Measurements from ENCODE around the gene TTC21A.

Gene TTC21A

DNA sequence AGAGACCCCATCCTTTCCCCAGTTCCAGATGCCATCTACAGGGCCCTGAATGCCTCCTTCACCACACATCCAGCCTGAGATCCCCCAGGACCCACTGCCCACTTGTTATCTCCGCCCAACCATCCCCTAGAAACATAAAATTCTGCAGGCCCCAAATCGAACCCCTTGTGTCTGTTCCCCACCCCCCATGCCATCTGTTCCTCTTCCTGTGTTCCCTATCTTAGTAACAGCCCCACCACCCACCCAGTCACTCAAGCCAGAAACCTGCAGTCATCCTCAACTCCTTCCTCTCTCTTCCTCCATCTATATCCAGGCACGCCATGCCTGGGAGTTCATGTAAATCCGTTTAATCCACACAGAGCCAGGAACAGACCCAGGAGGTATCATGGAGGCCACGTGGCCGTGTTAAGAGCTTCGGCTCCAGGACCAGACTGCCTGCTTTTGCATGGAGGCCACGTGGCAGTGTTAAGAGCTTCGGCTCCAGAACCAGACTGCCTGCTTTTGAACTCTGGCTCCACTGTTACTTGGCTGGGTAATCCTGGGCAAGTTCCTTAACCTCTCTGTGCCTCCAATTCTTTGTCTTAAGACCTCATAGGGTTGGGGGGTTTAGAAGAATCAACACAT, 41.1 kb downstream of the TTC21A start:
- H3K9me3 ChIP-seq (ENCODE audit: control insufficient read depth, insufficient read depth, low read depth, low read length): no peaks in the 10 kb centered on the region
- CTCF ChIA-PET: interaction anchor here (0.6 to 2.0 kb wide), 3 partner anchors 13 to 41 kb away, joined by 3 to 4 read pairs (median 4); no protein-coding TSS in a partner anchor
- POLR2A ChIA-PET: no interaction called here
- TF ChIP-seq ZNF621 (tag by site-specific recombination; IDR thresholded peaks at IDR 0.05) (no peak), ZNF24 (tag by site-specific recombination; IDR thresholded peaks at IDR 0.05) (no peak), EGR2 (tag by site-specific recombination; IDR thresholded peaks at IDR 0.05; ENCODE audit: low read depth) (peak; percentile 33; the same call in 1 of the 2 replicates)
- H3K27ac ChIP-seq (ENCODE audit: extremely low read depth, low read depth, low read length): no peak overlapping the region
- H3K4me3 ChIP-seq (ENCODE audit: low read depth, low read length): no peak overlapping the region
- H3K4me1 ChIP-seq (ENCODE audit: control insufficient read depth, insufficient read depth, low read length): peaks cover 17% of the 10 kb centered on the region
- peaks cover 0 to 35% of the 10 kb centered on the region in 2 experiments; a peak in 1 of 3 replicates for H3K36me3 ChIP-seq (ENCODE audit: control insufficient read depth in 2 of 2, insufficient read depth in 1 of 2, low read length in 2 of 2)

GRCh38 chr3:39149059-39149455, 41.6 kb downstream of the TTC21A start:
- no peak overlapping the region for H3K27ac ChIP-seq (ENCODE audit: extremely low read depth, low read depth, low read length)
- H3K9me3 ChIP-seq (ENCODE audit: control insufficient read depth, insufficient read depth, low read depth, low read length): no peaks in the 10 kb centered on the region
- H3K4me1 ChIP-seq (ENCODE audit: control insufficient read depth, insufficient read depth, low read length): peaks cover 17% of the 10 kb centered on the region
- ChIA-PET CTCF (interaction anchor here (1.0 to 2.4 kb wide), 3 partner anchors 22 to 41 kb away, joined by 4 to 11 read pairs (median 4); no protein-coding TSS in a partner anchor), POLR2A (no interaction called here)
- no peak overlapping the region for H3K4me3 ChIP-seq (ENCODE audit: low read depth, low read length)
- peaks cover 0 to 30% of the 10 kb centered on the region in 2 experiments; a peak in 1 of 3 replicates for H3K36me3 ChIP-seq (ENCODE audit: control insufficient read depth in 2 of 2, insufficient read depth in 1 of 2, low read length in 2 of 2)
- no peak for TF ChIP-seq SP7 (tag by site-specific recombination; IDR thresholded peaks at IDR 0.05)
- no peak for TF ChIP-seq SALL2 (tag by site-specific recombination; IDR thresholded peaks at IDR 0.05; ENCODE audit: borderline replicate concordance)
- no peak for TF ChIP-seq ZNF121 (tag by site-specific recombination; IDR thresholded peaks at IDR 0.05)
- no peak for TF ChIP-seq ZNF155 (tag by site-specific recombination; IDR thresholded peaks at IDR 0.05)
- no peak for TF ChIP-seq REPIN1 (tag by site-specific recombination; IDR thresholded peaks at IDR 0.05; ENCODE audit: low read depth)
- TF ChIP-seq KLF1 (tag by site-specific recombination; IDR thresholded peaks at IDR 0.05): no peak
- TF ChIP-seq ZNF664 (tag by site-specific recombination; IDR thresholded peaks at IDR 0.05): no peak
- no peak for TF ChIP-seq ZNF513 (tag by site-specific recombination; IDR thresholded peaks at IDR 0.05)
- TF ChIP-seq ZNF280D (tag by site-specific recombination; IDR thresholded peaks at IDR 0.05): no peak
- TF ChIP-seq ZFP3 (tag by site-specific recombination; IDR thresholded peaks at IDR 0.05; ENCODE audit: low read depth): no peak
- TF ChIP-seq KLF9 (tag by site-specific recombination; IDR thresholded peaks at IDR 0.05; ENCODE audit: low read depth): no peak
- TF ChIP-seq ZNF354C (tag by site-specific recombination; IDR thresholded peaks at IDR 0.05; ENCODE audit: borderline replicate concordance, low read depth): no peak
- no peak for TF ChIP-seq ZNF184 (tag by site-specific recombination; IDR thresholded peaks at IDR 0.05)
- TF ChIP-seq, protein P1, sequence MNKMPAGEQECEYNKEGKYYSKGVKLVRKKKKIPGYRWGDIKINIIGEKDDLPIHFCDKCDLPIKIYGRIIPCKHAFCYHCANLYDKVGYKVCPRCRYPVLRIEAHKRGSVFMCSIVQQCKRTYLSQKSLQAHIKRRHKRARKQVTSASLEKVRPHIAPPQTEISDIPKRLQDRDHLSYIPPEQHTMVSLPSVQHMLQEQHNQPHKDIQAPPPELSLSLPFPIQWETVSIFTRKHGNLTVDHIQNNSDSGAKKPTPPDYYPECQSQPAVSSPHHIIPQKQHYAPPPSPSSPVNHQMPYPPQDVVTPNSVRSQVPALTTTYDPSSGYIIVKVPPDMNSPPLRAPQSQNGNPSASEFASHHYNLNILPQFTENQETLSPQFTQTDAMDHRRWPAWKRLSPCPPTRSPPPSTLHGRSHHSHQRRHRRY (tag by site-specific recombination; IDR thresholded peaks at IDR 0.05): no peak
- no peak for TF ChIP-seq ZNF169 (tag by site-specific recombination; IDR thresholded peaks at IDR 0.05)
